Hepatocyte (in vitro differentiated cells): ENCODE results near the gene STEAP3. TPM values are rescaled to one million over a fixed set of nuclear protein-coding genes. Genes with fewer than 3 reads are reported as not detected.

Experiments
- DNase-seq: peaks from one replicate; pipeline ENCODE4 v3.0.0-alpha.2; 2016; ENCODE audit warnings: low spot score
- H2AFZ ChIP-seq: fragments of 200-600 bp; sonication (generic); 2 replicates; pipeline ENCODE4 v1.6.0; 2016; ENCODE audit warnings: antibody characterized with exemption, mild to moderate bottlenecking
- H3K27ac ChIP-seq: fragments of 200-600 bp; sonication (generic); 2 replicates; pipeline ENCODE4 v1.5.1; 2016; ENCODE audit warnings: mild to moderate bottlenecking
- H3K27me3 ChIP-seq: fragments of 200-600 bp; sonication (generic); 2 replicates; pipeline ENCODE4 v1.6.1; 2016
- H3K36me3 ChIP-seq: fragments of 200-600 bp; sonication (generic); replicated peaks from 2 replicates; pipeline ENCODE4 v1.5.1; 2016; ENCODE audit warnings: low read depth; ENCODE audit not compliant: insufficient read depth
- H3K4me1 ChIP-seq: fragments of 200-600 bp; sonication (generic); 2 replicates; pipeline ENCODE4 v1.5.1; 2016; ENCODE audit warnings: mild to moderate bottlenecking, moderate library complexity; ENCODE audit not compliant: insufficient read depth
- H3K4me2 ChIP-seq: fragments of 200-600 bp; sonication (generic); 2 replicates; pipeline ENCODE4 v1.6.0; 2016
- H3K4me3 ChIP-seq: fragments of 200-600 bp; sonication (generic); 2 replicates; pipeline ENCODE4 v1.5.1; 2016; ENCODE audit warnings: mild to moderate bottlenecking
- H3K79me2 ChIP-seq: fragments of 200-600 bp; sonication (generic); 2 replicates; pipeline ENCODE4 v1.6.0; 2017; ENCODE audit warnings: mild to moderate bottlenecking
- H3K9me2 ChIP-seq: fragments of 200-600 bp; sonication (generic); replicated peaks from 2 replicates; pipeline ENCODE4 v1.6.0; 2017; ENCODE audit warnings: mild to moderate bottlenecking; ENCODE audit not compliant: insufficient read depth
- H3K9me3 ChIP-seq: fragments of 200-600 bp; sonication (generic); 2 replicates; pipeline ENCODE4 v1.5.1; 2016; ENCODE audit warnings: low read depth, mild to moderate bottlenecking
- H4K20me1 ChIP-seq: fragments of 200-600 bp; sonication (generic); 2 replicates; pipeline ENCODE4 v1.6.0; 2016; ENCODE audit warnings: mild to moderate bottlenecking; ENCODE audit not compliant: insufficient read depth, poor library complexity, severe bottlenecking
- CTCF ChIP-seq: fragments of 200-600 bp; sonication (generic); IDR thresholded peaks from 2 replicates; pipeline ENCODE4 v1.5.1; 2016; ENCODE audit warnings: antibody characterized with exemption, mild to moderate bottlenecking; ENCODE audit not compliant: poor library complexity
- EZH2 ChIP-seq: fragments of 200-600 bp; sonication (generic); IDR thresholded peaks from 2 replicates; pipeline ENCODE4 v1.6.1; 2016; ENCODE audit warnings: antibody characterized with exemption, mild to moderate bottlenecking, borderline replicate concordance
- EZH2phosphoT487 ChIP-seq: fragments of 200-600 bp; sonication (generic); IDR thresholded peaks from one replicate; pipeline ENCODE4 v1.6.1; 2018; ENCODE audit warnings: antibody characterized with exemption, mild to moderate bottlenecking, low read depth, moderate library complexity; ENCODE audit not compliant: unreplicated experiment, severe bottlenecking
- WGBS: methylation state at CpG from one replicate; pipeline ENCODE4 v1.1.6; 2016; ENCODE audit warnings: low lambda C conversion rate; ENCODE audit errors: missing lambda C conversion rate; 5-methylcytosine and 5-hydroxymethylcytosine counted together
- polyA plus RNA-seq: library from polyadenylated mRNA; unstranded; fragments of >200 nt; fragmentation: Nextera tagmentation; extraction: Ambion mirVana; gene quantifications from 2 replicates; pipeline ENCODE4 v1.2.1, GENCODE V29; 2016
- total RNA-seq: library from RNA; depleted of rRNA; stranded (reverse); fragments of >200 nt; gene quantifications from 2 replicates; pipeline ENCODE4 v1.2.3, GENCODE V29; 2014

STEAP3 gene
- total and polyA plus RNA-seq, 2 experiments from 2014 or later: 11.2 to 12.0 TPM

GRCh38 chr2:119202610-119203310 is 20.9 kb upstream of the STEAP3 start:
- Histone ChIP-seq H3K79me2 (no peaks in the 10 kb centered on the region), H3K36me3 (no peaks in the 10 kb centered on the region), H3K4me2 (no peak overlapping the region), H3K4me1 (peaks cover 11% of the 10 kb centered on the region), H3K4me3 (no peak overlapping the region), H3K27ac (no peak overlapping the region), H4K20me1 (no peaks in the 10 kb centered on the region), H3K9me2 (no peaks in the 10 kb centered on the region), H3K27me3 (no peaks in the 10 kb centered on the region), H3K9me3 (no peaks in the 10 kb centered on the region), H2AFZ (no peak overlapping the region)
- no peak for DNase-seq
- 100% methylated on average over 1 of the region's 1 CpG for WGBS
- no peak for TF ChIP-seq CTCF
- no peak for TF ChIP-seq EZH2
- TF ChIP-seq EZH2phosphoT487: no peak

- Histone ChIP-seq H3K4me2 (no peak overlapping the region), H3K27ac (no peak overlapping the region), H3K9me3 (no peaks in the 10 kb centered on the region), H3K36me3 (no peaks in the 10 kb centered on the region), H3K4me1 (no peaks in the 10 kb centered on the region), H3K27me3 (no peaks in the 10 kb centered on the region), H2AFZ (no peak overlapping the region), H3K9me2 (no peaks in the 10 kb centered on the region), H3K79me2 (no peaks in the 10 kb centered on the region), H3K4me3 (no peak overlapping the region), H4K20me1 (no peaks in the 10 kb centered on the region)
- DNase-seq: no peak
- no peak for TF ChIP-seq EZH2
- TF ChIP-seq CTCF: no peak
- 95% methylated on average over 6 of the region's 6 CpGs for WGBS
Measured at GRCh38 chr2:119204525-119204924, 19.1 kb upstream of the STEAP3 start.

- TF ChIP-seq EZH2phosphoT487 (no peak), EZH2 (no peak), CTCF (no peak)
- Histone ChIP-seq H3K9me3 (no peaks in the 10 kb centered on the region), H2AFZ (no peak overlapping the region), H4K20me1 (no peaks in the 10 kb centered on the region), H3K4me2 (no peak overlapping the region), H3K27me3 (no peaks in the 10 kb centered on the region), H3K9me2 (no peaks in the 10 kb centered on the region), H3K4me3 (no peak overlapping the region), H3K79me2 (no peaks in the 10 kb centered on the region), H3K4me1 (no peaks in the 10 kb centered on the region), H3K27ac (no peak overlapping the region), H3K36me3 (no peaks in the 10 kb centered on the region)
- DNase-seq: no peak
- 83% methylated on average over 13 of the region's 13 CpGs for whole genome bisulfite sequencing
Measured at GRCh38 chr2:119205001-119205706, 18.5 kb upstream of the STEAP3 start.
